Neural cell (in vitro differentiated cells): ENCODE data around the gene WFDC10A. TPM values are rescaled to one million over a fixed set of nuclear protein-coding genes. Genes with fewer than 3 reads are reported as not detected.

ENCODE experiments used
- polyA plus RNA-seq: library from polyadenylated mRNA; depleted of rRNA; stranded (reverse); fragments of >200 nt; gene quantifications from 2 replicates; pipeline ENCODE4 v1.2.3, GENCODE V29; 2014

The WFDC10A gene
- polyA plus RNA-seq, 1 donor from 2014 or later: not detected

Other genes with a start within 250 kb of the WFDC10A start
- gene DBNDD2, start 221.4 kb upstream of the WFDC10A start, polyA plus RNA-seq: 9.1 and 18.4 TPM in 2 replicates
- 24.3 and 29.1 TPM in 2 replicates for gene PIGT, start 213.6 kb upstream of the WFDC10A start, polyA plus RNA-seq
- gene WFDC2, start 160.0 kb upstream of the WFDC10A start, polyA plus RNA-seq: not detected in 2 replicates
- gene SPINT3, start 114.1 kb upstream of the WFDC10A start, polyA plus RNA-seq: not detected in 2 replicates
- not detected in 2 replicates for gene WFDC6, start 90.3 kb upstream of the WFDC10A start, polyA plus RNA-seq
- gene EPPIN, start 82.3 kb upstream of the WFDC10A start, polyA plus RNA-seq: not detected in 2 replicates
- not detected in 2 replicates for gene WFDC8, start 50.5 kb upstream of the WFDC10A start, polyA plus RNA-seq
- not detected in 2 replicates for gene WFDC9, start 1.5 kb downstream of the WFDC10A start, polyA plus RNA-seq
- not detected in 2 replicates for gene WFDC11, start 40.5 kb downstream of the WFDC10A start, polyA plus RNA-seq
- gene WFDC13, start 72.3 kb downstream of the WFDC10A start, polyA plus RNA-seq: not detected in 2 replicates
- not detected in 2 replicates for gene WFDC10B, start 75.3 kb downstream of the WFDC10A start, polyA plus RNA-seq
- not detected in 2 replicates for gene SPINT4, start 92.6 kb downstream of the WFDC10A start, polyA plus RNA-seq
- gene WFDC3, start 162.1 kb downstream of the WFDC10A start, polyA plus RNA-seq: not detected in 2 replicates
- 35.9 and 43.8 TPM in 2 replicates for gene DNTTIP1, start 162.2 kb downstream of the WFDC10A start, polyA plus RNA-seq
- gene UBE2C, start 182.9 kb downstream of the WFDC10A start, polyA plus RNA-seq: 2.5 and 4.9 TPM in 2 replicates
- 3.8 TPM in 1 of 2 replicates, not detected in the other for gene TNNC2, start 197.6 kb downstream of the WFDC10A start, polyA plus RNA-seq
- 7.2 and 14.8 TPM in 2 replicates for gene SNX21, start 204.1 kb downstream of the WFDC10A start, polyA plus RNA-seq
- gene ACOT8, start 227.7 kb downstream of the WFDC10A start, polyA plus RNA-seq: 60.9 and 68.7 TPM in 2 replicates
- 12.3 and 14.3 TPM in 2 replicates for gene ZSWIM3, start 227.9 kb downstream of the WFDC10A start, polyA plus RNA-seq